ENCODE measurements around the gene NLGN1.

- TF ChIP-seq CTCF (IDR thresholded peaks at IDR 0.05) (no peak), POLR2A (IDR thresholded peaks at IDR 0.05) (no peak)
These were observed 336.9 kb downstream of the NLGN1 start for GRCh38 chr3:173734473-173734872.
